MM.1S (cell line): ENCODE data around the gene NAA10.

Experiments
- DNase-seq: peaks from one replicate; pipeline ENCODE4 v3.0.0-alpha.2; 2015
- H2AFZ ChIP-seq: fragments of 300-600 bp; sonication (generic); 2 replicates; pipeline ENCODE4 v1.6.0; 2016; ENCODE audit warnings: antibody characterized with exemption, low read length
- H3F3A ChIP-seq: fragments of 300-600 bp; sonication (generic); 2 replicates; pipeline ENCODE4 v1.6.1; 2016; ENCODE audit warnings: mild to moderate bottlenecking, antibody characterized with exemption, low read length, moderate library complexity, mixed read lengths; ENCODE audit not compliant: insufficient read depth
- H3K27ac ChIP-seq: fragments of 300-600 bp; sonication (generic); 2 replicates; pipeline ENCODE4 v1.5.1; 2016; ENCODE audit warnings: mild to moderate bottlenecking, low read length
- H3K27me3 ChIP-seq: fragments of 300-600 bp; sonication (generic); replicated peaks from 2 replicates; pipeline ENCODE4 v1.6.0; 2016; ENCODE audit warnings: low read length; ENCODE audit not compliant: insufficient read depth
- H3K36me3 ChIP-seq: fragments of 300-600 bp; sonication (generic); replicated peaks from 2 replicates; pipeline ENCODE4 v1.6.1; 2016; ENCODE audit warnings: mild to moderate bottlenecking, low read length, mixed read lengths; ENCODE audit not compliant: insufficient read depth
- H3K4me1 ChIP-seq: fragments of 300-600 bp; sonication (generic); 2 replicates; pipeline ENCODE4 v1.6.1; 2016; ENCODE audit warnings: low read length, mixed read lengths
- H3K4me2 ChIP-seq: fragments of 300-600 bp; sonication (generic); 2 replicates; pipeline ENCODE4 v1.6.0; 2016; ENCODE audit warnings: low read depth, low read length
- H3K4me3 ChIP-seq: fragments of 300-600 bp; sonication (generic); 2 replicates; pipeline ENCODE4 v1.5.1; 2016; ENCODE audit warnings: low read length, mixed read lengths
- H3K79me2 ChIP-seq: fragments of 300-600 bp; sonication (generic); 2 replicates; pipeline ENCODE4 v1.6.1; 2016; ENCODE audit warnings: mixed run types, low read length, mixed read lengths
- H3K9ac ChIP-seq: fragments of 300-600 bp; sonication (generic); 2 replicates; pipeline ENCODE4 v1.6.1; 2016; ENCODE audit warnings: low read length, mixed read lengths
- H3K9me2 ChIP-seq: fragments of 300-600 bp; sonication (generic); replicated peaks from 2 replicates; pipeline ENCODE4 v1.6.1; 2016; ENCODE audit warnings: mild to moderate bottlenecking, low read length, mixed read lengths; ENCODE audit not compliant: insufficient read depth
- H3K9me3 ChIP-seq: fragments of 300-600 bp; sonication (generic); replicated peaks from 2 replicates; pipeline ENCODE4 v1.6.1; 2016; ENCODE audit warnings: mild to moderate bottlenecking, low read length, mixed read lengths; ENCODE audit not compliant: insufficient read depth
- H4K20me1 ChIP-seq: fragments of 300-600 bp; sonication (generic); 2 replicates; pipeline ENCODE4 v1.6.1; 2016; ENCODE audit warnings: mild to moderate bottlenecking, low read length, moderate library complexity, mixed read lengths; ENCODE audit not compliant: insufficient read depth
- CTCF ChIP-seq: fragments of 300-600 bp; sonication (generic); IDR thresholded peaks from 2 replicates; pipeline ENCODE4 v1.5.1; 2016; ENCODE audit warnings: antibody characterized with exemption, low read length, mixed read lengths
- EZH2 ChIP-seq: fragments of 300-600 bp; sonication (generic); optimal IDR thresholded peaks from 2 replicates; pipeline ENCODE3; 2017; ENCODE audit warnings: low read depth, mild to moderate bottlenecking, antibody characterized with exemption, low read length, mixed read lengths
- EZH2phosphoT487 ChIP-seq: fragments of 300-600 bp; sonication (generic); IDR thresholded peaks from 2 replicates; pipeline ENCODE4 v1.6.1; 2018; ENCODE audit warnings: antibody characterized with exemption, low read length

Gene NAA10

GRCh38 chrX:153971124-153971449 lies 36.2 kb upstream of the NAA10 start:
- Histone ChIP-seq H3K9me2 (no peaks in the 10 kb centered on the region), H3K4me2 (peak overlapping the region; percentile 65; the same call in 1 of the 2 replicates), H3K27me3 (no peaks in the 10 kb centered on the region), H3K4me3 (peak overlapping the region; percentile 94), H3F3A (peaks cover 36% of the 10 kb centered on the region), H3K27ac (peak overlapping the region; percentile 99), H2AFZ (no peak overlapping the region), H3K36me3 (no peaks in the 10 kb centered on the region), H4K20me1 (peaks cover 16% of the 10 kb centered on the region; the same call in 1 of the 2 replicates), H3K79me2 (peaks cover 64% of the 10 kb centered on the region), H3K9ac (peak overlapping the region; percentile 100), H3K4me1 (peaks cover 21% of the 10 kb centered on the region), H3K9me3 (no peaks in the 10 kb centered on the region)
- TF ChIP-seq CTCF = no peak
- no peak for TF ChIP-seq EZH2phosphoT487
- DNase-seq = peak; percentile 85

- H3K27ac ChIP-seq = peak overlapping the region; percentile 99
- peak; percentile 37 for DNase-seq
- H3K36me3 ChIP-seq = no peaks in the 10 kb centered on the region
- H3K4me2 ChIP-seq = peak overlapping the region; percentile 55
- no peaks in the 10 kb centered on the region for H3K9me2 ChIP-seq
- no peaks in the 10 kb centered on the region for H3K27me3 ChIP-seq
- H3F3A ChIP-seq = peaks cover 36% of the 10 kb centered on the region
- peaks cover 19% of the 10 kb centered on the region; the same call in 1 of the 2 replicates for H4K20me1 ChIP-seq
- no peaks in the 10 kb centered on the region for H3K9me3 ChIP-seq
- H2AFZ ChIP-seq = no peak overlapping the region
- peak overlapping the region; percentile 94 for H3K4me3 ChIP-seq
- H3K4me1 ChIP-seq = peaks cover 21% of the 10 kb centered on the region
- TF ChIP-seq EZH2phosphoT487 (no peak), EZH2 (no peak), CTCF (no peak)
- H3K79me2 ChIP-seq = peaks cover 69% of the 10 kb centered on the region
- H3K9ac ChIP-seq = peak overlapping the region; percentile 100
These were observed 35.7 kb upstream of the NAA10 start for GRCh38 chrX:153970357-153971123.

- Histone ChIP-seq H3K36me3 (no peaks in the 10 kb centered on the region), H3K9me3 (no peaks in the 10 kb centered on the region), H3K27ac (peak overlapping the region; percentile 69; the same call in 1 of the 2 replicates), H3K9ac (peak overlapping the region; percentile 60; the same call in 1 of the 2 replicates), H3K4me3 (peak overlapping the region; percentile 94), H3F3A (peaks cover 36% of the 10 kb centered on the region), H3K4me2 (peak overlapping the region; percentile 88), H3K27me3 (no peaks in the 10 kb centered on the region), H3K79me2 (peaks cover 75% of the 10 kb centered on the region), H3K4me1 (peaks cover 21% of the 10 kb centered on the region), H4K20me1 (peaks cover 23% of the 10 kb centered on the region), H3K9me2 (no peaks in the 10 kb centered on the region), H2AFZ (no peak overlapping the region)
- TF ChIP-seq CTCF (no peak), EZH2phosphoT487 (no peak), EZH2 (no peak)
- DNase-seq = no peak
These were observed 35.1 kb upstream of the NAA10 start for GRCh38 chrX:153969904-153970356.
